ENCODE results near the gene CHI3L1. TPM values are rescaled to one million over a fixed set of nuclear protein-coding genes. Genes with fewer than 3 reads are reported as not detected.

Gene CHI3L1
- total RNA-seq, 3 donors from 2014 or later, result 0.58 to 10.8 (median 1.8) TPM

DNA sequence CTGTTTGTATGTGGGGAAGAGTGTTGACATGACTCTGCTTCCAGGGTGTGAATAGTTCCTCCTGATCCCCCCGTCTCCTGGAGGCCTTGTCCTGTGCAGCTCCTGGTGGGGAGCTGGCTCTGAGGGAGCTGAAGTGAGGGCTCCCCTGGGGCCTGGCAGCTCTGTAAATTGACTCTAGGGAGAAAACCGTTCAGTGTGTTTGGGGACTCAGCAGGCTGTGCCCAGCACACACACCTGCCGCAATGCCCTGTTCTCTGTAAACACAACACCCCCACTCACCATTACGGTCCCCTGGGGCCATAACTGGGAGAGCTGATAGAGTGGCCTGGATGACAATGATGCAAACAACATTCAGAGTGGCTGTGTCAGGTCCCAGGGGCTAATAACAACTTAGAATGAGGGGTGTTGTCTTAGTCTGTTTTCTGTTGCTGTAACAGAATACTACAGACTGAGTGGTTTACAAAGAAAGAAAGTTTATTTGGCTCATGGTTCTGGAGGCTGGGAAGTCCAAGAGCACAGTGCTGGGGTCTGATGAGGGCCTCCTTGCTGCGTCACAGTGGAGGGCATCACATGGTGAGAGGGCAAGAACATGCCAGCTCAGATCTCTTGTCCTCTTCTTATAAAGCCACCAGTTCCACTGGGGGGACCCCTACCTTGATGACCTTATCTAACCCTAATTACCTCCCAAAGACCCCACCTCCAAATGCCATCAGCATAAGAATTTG, 43.7 kb downstream of the CHI3L1 start:
- Histone ChIP-seq H3K36me3 (ENCODE audit: low read depth) (no peaks in the 10 kb centered on the region), H3K9me3 (no peaks in the 10 kb centered on the region), H3K4me3 (no peak overlapping the region), H3K4me1 (ENCODE audit: low read depth) (no peaks in the 10 kb centered on the region)
- intact Hi-C loops (cut with DNase I, micrococcal nuclease), result no loop called here
- ATAC-seq, result no peak
- TF ChIP-seq, protein P1, sequence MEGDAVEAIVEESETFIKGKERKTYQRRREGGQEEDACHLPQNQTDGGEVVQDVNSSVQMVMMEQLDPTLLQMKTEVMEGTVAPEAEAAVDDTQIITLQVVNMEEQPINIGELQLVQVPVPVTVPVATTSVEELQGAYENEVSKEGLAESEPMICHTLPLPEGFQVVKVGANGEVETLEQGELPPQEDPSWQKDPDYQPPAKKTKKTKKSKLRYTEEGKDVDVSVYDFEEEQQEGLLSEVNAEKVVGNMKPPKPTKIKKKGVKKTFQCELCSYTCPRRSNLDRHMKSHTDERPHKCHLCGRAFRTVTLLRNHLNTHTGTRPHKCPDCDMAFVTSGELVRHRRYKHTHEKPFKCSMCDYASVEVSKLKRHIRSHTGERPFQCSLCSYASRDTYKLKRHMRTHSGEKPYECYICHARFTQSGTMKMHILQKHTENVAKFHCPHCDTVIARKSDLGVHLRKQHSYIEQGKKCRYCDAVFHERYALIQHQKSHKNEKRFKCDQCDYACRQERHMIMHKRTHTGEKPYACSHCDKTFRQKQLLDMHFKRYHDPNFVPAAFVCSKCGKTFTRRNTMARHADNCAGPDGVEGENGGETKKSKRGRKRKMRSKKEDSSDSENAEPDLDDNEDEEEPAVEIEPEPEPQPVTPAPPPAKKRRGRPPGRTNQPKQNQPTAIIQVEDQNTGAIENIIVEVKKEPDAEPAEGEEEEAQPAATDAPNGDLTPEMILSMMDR (IDR thresholded peaks at IDR 0.05), result no peak
- DNase-seq, result no peak

DNA sequence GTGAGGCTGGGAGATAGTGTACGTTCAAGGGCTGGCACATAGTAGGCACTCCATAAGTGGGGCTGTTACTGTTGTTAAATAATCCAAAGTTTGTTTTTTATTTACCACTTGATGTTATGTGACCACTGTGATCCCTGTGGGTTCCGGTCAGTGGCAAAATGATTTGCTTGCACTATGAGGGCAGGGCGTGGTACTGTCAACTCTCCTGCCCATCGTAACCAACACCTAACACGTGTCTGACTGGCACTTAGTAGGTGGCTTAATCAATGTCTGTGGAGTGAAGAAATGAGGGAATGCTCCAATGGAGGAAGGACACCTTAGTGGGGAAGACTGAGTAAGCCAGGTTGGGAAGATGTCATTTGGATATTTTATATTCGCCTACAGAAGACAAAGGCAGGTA, 44.4 kb downstream of the CHI3L1 start:
- Histone ChIP-seq H3K36me3 (ENCODE audit: low read depth) (no peaks in the 10 kb centered on the region), H3K4me3 (no peak overlapping the region), H3K9me3 (no peaks in the 10 kb centered on the region), H3K4me1 (ENCODE audit: low read depth) (no peaks in the 10 kb centered on the region)
- intact Hi-C loops (cut with DNase I, micrococcal nuclease), result no loop called here
- ATAC-seq (no peak), DNase-seq (no peak)
- TF ChIP-seq, protein P1 (IDR thresholded peaks at IDR 0.05), result no peak

DNA sequence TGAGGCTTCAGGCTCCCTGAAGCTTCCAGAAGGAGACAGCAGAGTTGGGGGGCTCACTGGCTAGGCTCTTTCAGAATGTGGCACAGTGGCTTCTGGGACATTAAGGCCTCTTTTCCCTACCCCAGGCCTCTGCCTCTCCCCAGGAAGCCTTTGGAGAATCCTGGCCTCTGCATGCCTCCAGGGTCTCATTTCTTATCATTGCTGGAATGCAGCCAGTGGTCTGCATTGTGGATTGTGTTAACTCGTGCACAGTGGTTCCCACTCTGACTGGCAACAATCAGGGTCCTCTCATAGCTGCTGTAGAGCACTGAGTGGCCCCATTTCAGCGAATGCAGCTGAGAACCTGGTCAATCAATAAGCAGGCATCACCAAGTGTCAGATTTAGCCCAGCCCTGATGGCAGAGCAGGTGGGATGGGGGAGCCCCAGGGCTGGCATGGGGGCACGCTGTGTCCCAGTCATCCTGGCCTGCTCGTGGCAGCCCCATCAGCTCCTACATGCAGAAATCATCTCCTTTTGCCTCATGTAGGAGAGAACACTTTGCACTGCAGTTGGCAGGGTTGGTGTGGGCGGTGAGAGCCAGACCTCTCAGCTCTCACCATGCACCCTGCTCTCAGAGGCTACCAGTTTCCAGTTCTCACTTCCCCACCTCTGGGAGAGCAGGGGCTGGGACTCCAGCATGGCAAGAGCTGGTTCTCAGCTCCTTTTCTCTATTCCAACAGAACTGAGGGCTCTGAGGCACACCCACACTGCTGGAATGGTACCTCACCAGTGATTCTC, 45.6 kb downstream of the CHI3L1 start:
- intact Hi-C loops (cut with DNase I, micrococcal nuclease), result no loop called here
- Histone ChIP-seq H3K36me3 (ENCODE audit: low read depth) (no peaks in the 10 kb centered on the region), H3K4me1 (ENCODE audit: low read depth) (no peaks in the 10 kb centered on the region), H3K9me3 (no peaks in the 10 kb centered on the region), H3K4me3 (no peak overlapping the region)
- DNase-seq, result no peak
- ATAC-seq, result no peak
- TF ChIP-seq, protein P1 (IDR thresholded peaks at IDR 0.05), result no peak

DNA sequence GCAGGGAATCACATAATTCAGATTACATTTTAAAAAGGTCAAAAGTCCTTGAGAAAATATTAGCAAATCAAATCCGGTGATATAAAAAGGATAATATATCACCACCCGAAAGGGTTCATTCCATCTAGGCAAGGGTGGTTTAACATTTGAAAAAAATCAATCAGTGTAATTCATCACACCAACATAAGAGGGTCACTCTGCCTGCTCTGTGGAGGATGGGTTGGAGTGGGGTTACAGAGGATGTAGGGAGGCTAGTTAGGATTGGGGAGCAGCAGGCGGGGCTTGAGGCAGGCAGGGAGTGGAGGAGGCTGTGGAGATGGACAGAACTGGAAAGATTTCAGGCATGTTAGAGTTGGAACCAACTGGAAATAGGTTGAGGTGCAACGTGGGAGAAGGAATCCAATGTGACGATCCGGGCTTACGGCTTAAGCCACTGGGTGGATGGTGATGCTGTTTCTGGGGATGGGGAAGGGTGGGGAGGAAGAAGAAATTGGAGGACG, 46.5 kb downstream of the CHI3L1 start:
- no peaks in the 10 kb centered on the region for H3K4me1 ChIP-seq (ENCODE audit: low read depth)
- ATAC-seq (no peak), DNase-seq (no peak)
- H3K36me3 ChIP-seq (ENCODE audit: low read depth), result no peaks in the 10 kb centered on the region
- intact Hi-C loops (cut with DNase I, micrococcal nuclease), result no loop called here
- no peak overlapping the region for H3K4me3 ChIP-seq
- no peaks in the 10 kb centered on the region for H3K9me3 ChIP-seq
- TF ChIP-seq, protein P1 (IDR thresholded peaks at IDR 0.05), result no peak

DNA sequence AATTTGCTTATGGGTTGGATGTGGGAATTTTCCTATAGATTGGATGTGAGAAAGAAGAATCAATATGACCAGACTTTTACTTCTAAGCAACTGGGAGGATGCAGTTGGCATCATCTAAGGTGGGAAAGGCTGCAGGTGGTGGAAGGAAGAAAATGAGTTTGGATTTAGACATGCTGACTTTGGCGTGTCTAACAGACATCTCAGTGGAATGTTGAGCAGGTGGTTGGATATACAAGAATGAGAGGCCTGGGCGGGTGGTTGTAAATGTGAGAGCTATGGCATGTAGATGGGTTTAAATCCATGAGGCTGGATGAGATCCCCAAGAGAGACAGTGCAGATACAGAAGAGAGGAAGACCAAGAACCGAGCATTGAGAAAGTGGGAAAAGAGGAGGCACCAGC, 48.4 kb downstream of the CHI3L1 start:
- ATAC-seq, result no peak
- TF ChIP-seq, protein P1 (IDR thresholded peaks at IDR 0.05), result no peak
- Histone ChIP-seq H3K4me3 (no peak overlapping the region), H3K9me3 (no peaks in the 10 kb centered on the region), H3K36me3 (ENCODE audit: low read depth) (no peaks in the 10 kb centered on the region), H3K4me1 (ENCODE audit: low read depth) (no peaks in the 10 kb centered on the region)
- intact Hi-C loops (cut with DNase I, micrococcal nuclease), result no loop called here
- DNase-seq, result no peak
